PC-9 (cell line): ENCODE measurements around the gene PHYKPL. TPM values are rescaled to one million over a fixed set of nuclear protein-coding genes. Genes with fewer than 3 reads are reported as not detected.

ENCODE experiments used
- Bru-seq: library from RNA; stranded (reverse); fragments of 400-500 nt; gene quantifications from one replicate; lab custom pipeline; 2021; lab: Mats Ljungman, UMichigan
- BruChase-seq, 2 experiments: library from RNA; stranded (reverse); fragments of 400-500 nt; gene quantifications; one replicate each; lab custom pipeline; 2021; lab: Mats Ljungman, UMichigan
- BruUV-seq: library from RNA; stranded (reverse); fragments of 400-500 nt; replicated peaks from 2 replicates; lab custom pipeline; 2021; lab: Mats Ljungman, UMichigan
- CTCF ChIA-PET: fragments of 300-600 bp; sonication (Branson Sonifier 250); formaldehyde crosslinking; loops from one replicate; lab custom pipeline; 2022; ENCODE audit warnings: antibody characterized with exemption; lab: Charles Lee
- POLR2A ChIA-PET: fragments of 300-600 bp; sonication (Branson Sonifier 250); formaldehyde crosslinking; loops from one replicate; lab custom pipeline; 2022; ENCODE audit warnings: antibody characterized with exemption; ENCODE audit not compliant: unreplicated experiment; lab: Charles Lee
- DNase-seq, 2 experiments: peaks; one replicate each; pipeline versions ENCODE4 v3.0.0 to v3.0.0-alpha.2; 2015 to 2022; ENCODE audit warnings: mixed read lengths in 1 of 2
- H2AFZ ChIP-seq: fragments of 200-600 bp; sonication (generic); 2 replicates; pipeline ENCODE4 v1.8.1; 2017; ENCODE audit warnings: antibody characterized with exemption
- H3F3A ChIP-seq: fragments of 200-600 bp; sonication (generic); 2 replicates; pipeline ENCODE4 v1.8.1; 2017; ENCODE audit warnings: antibody characterized with exemption, mild to moderate bottlenecking, low read depth; ENCODE audit not compliant: insufficient read depth
- H3K27ac ChIP-seq: fragments of 200-600 bp; sonication (generic); 2 replicates; pipeline ENCODE4 v1.6.1; 2016; ENCODE audit warnings: mixed run types
- H3K27me3 ChIP-seq: fragments of 200-600 bp; sonication (generic); 2 replicates; pipeline ENCODE4 v1.6.1; 2016; ENCODE audit warnings: low read depth, mixed run types; ENCODE audit not compliant: insufficient read depth
- H3K36me3 ChIP-seq: fragments of 200-600 bp; sonication (generic); 2 replicates; pipeline ENCODE4 v1.6.1; 2016; ENCODE audit warnings: low read depth, mixed run types
- H3K4me1 ChIP-seq: fragments of 200-600 bp; sonication (generic); replicated peaks from 2 replicates; pipeline ENCODE4 v1.6.1; 2016; ENCODE audit warnings: mixed run types; ENCODE audit not compliant: insufficient read depth
- H3K4me2 ChIP-seq: fragments of 200-600 bp; sonication (generic); 2 replicates; pipeline ENCODE4 v1.6.1; 2017; ENCODE audit warnings: mixed run types
- H3K4me3 ChIP-seq: fragments of 200-600 bp; sonication (generic); 2 replicates; pipeline ENCODE4 v1.6.1; 2016; ENCODE audit warnings: mixed run types
- H3K79me2 ChIP-seq: fragments of 200-600 bp; sonication (generic); 2 replicates; pipeline ENCODE4 v1.6.1; 2017; ENCODE audit warnings: low read depth, mixed run types
- H3K9me2 ChIP-seq: fragments of 200-600 bp; sonication (generic); 2 replicates; pipeline ENCODE4 v1.8.1; 2017; ENCODE audit warnings: mild to moderate bottlenecking; ENCODE audit not compliant: insufficient read depth
- H3K9me3 ChIP-seq: fragments of 200-600 bp; sonication (generic); 2 replicates; pipeline ENCODE4 v1.8.1; 2016; ENCODE audit warnings: low read depth; ENCODE audit not compliant: insufficient read depth
- H4K20me1 ChIP-seq: fragments of 200-600 bp; sonication (generic); 2 replicates; pipeline ENCODE4 v1.8.1; 2017; ENCODE audit not compliant: insufficient read depth
- CTCF ChIP-seq: fragments of 200-600 bp; sonication (generic); conservative IDR thresholded peaks from 2 replicates; pipeline ENCODE4 v1.6.1; 2017; ENCODE audit warnings: mixed run types, antibody characterized with exemption, mild to moderate bottlenecking, moderate library complexity
- EZH2 ChIP-seq: fragments of 200-600 bp; sonication (generic); IDR thresholded peaks from 2 replicates; pipeline ENCODE4 v1.8.0; 2017; ENCODE audit warnings: antibody characterized with exemption, low read depth
- intact Hi-C: fragments of 100-400 bp; cut with micrococcal nuclease; formaldehyde crosslinking; loops from one replicate; pipeline ENCODE4 v1.10.0; 2022; ENCODE audit not compliant: unreplicated experiment
- long read RNA-seq: library from polyadenylated mRNA; stranded (forward); transcript quantifications from one replicate; pipeline ENCODE4 v2.0.0, GENCODE V29; 2022
- total RNA-seq: library from RNA; stranded (reverse); gene quantifications from 2 replicates; pipeline ENCODE4 v1.2.3, GENCODE V29; 2021

The PHYKPL gene
- total RNA-seq (61.3 and 73.7 TPM in 2 replicates), Bru-seq, nascent RNA (percentile 81 among the genes with signal in this experiment), BruChase-seq, experiment 1, labeled RNA remaining after a 2-hour chase (percentile 88 among the genes with signal in this experiment), BruChase-seq, experiment 2, labeled RNA remaining after a 6-hour chase (percentile 66 among the genes with signal in this experiment)
- long read RNA-seq, transcript PHYKPL-201 (13 exons, 2,038 nt), result major isoform, 6 of 78 reads
- long read RNA-seq, partial matches to known transcripts, result 3 of 78 reads
- long read RNA-seq, other reads (novel, unspliced or antisense), result 68 of 78 reads

GRCh38 chr5:178232124-178232919 is at the start of gene PHYKPL:
Gene PHYKPL (minus strand): TSS chr5:178232802. CDS start chr5:178232550, 252 bp downstream.
- Histone ChIP-seq H3K36me3 (peaks cover 17% of the 10 kb centered on the region; the same call in 1 of the 2 replicates), H3F3A (peaks cover 21% of the 10 kb centered on the region), H4K20me1 (peaks cover 18% of the 10 kb centered on the region), H3K27ac (peak within 1 kb of the TSS; percentile 44), H3K4me2 (peak within 1 kb of the TSS; percentile 97), H3K27me3 (no peaks in the 10 kb centered on the region), H3K4me3 (peak within 1 kb of the TSS; percentile 100), H3K4me1 (peaks cover 17% of the 10 kb centered on the region), H3K9me3 (no peaks in the 10 kb centered on the region), H2AFZ (peak within 1 kb of the TSS; percentile 95), H3K9me2 (no peaks in the 10 kb centered on the region), H3K79me2 (peaks cover 35% of the 10 kb centered on the region)
- ChIA-PET POLR2A (interaction anchor here (0.6 kb wide), 1 partner anchor 155 kb away, joined by 5 read pairs; no protein-coding TSS in a partner anchor), CTCF (interaction anchor here (0.6 kb wide), 1 partner anchor 366 kb away, joined by 3 read pairs; no protein-coding TSS in a partner anchor)
- DNase-seq, result peak; percentile 42 to 70
- intact Hi-C loops, result loop anchor here (2.0 to 10.0 kb wide), 3 partner anchors 28 to 1262 kb away; partner anchors contain the start of genes CLK4 and HNRNPAB
- BruUV-seq, result no TSS peak
- TF ChIP-seq CTCF, result no peak
- TF ChIP-seq EZH2, result no peak

- Histone ChIP-seq H3K9me2 (no peaks in the 10 kb centered on the region), H3K4me1 (no peaks in the 10 kb centered on the region), H3K4me2 (no peak overlapping the region), H3K9me3 (peaks cover 5% of the 10 kb centered on the region; the same call in 1 of the 2 replicates), H3K79me2 (no peaks in the 10 kb centered on the region), H3K36me3 (no peaks in the 10 kb centered on the region), H3K4me3 (no peak overlapping the region), H3F3A (no peaks in the 10 kb centered on the region), H2AFZ (no peak overlapping the region), H3K27ac (no peak overlapping the region), H4K20me1 (no peaks in the 10 kb centered on the region), H3K27me3 (peaks cover 95% of the 10 kb centered on the region)
- ChIA-PET POLR2A (no interaction called here), CTCF (no interaction called here)
- TF ChIP-seq CTCF (no peak), EZH2 (no peak)
- BruUV-seq, result no TSS peak
- no peak for DNase-seq
- intact Hi-C loops, result loop anchor here (5.0 to 10.0 kb wide), 2 partner anchors 452 to 555 kb away; partner anchors contain the start of gene ZNF354A
Measured at GRCh38 chr5:178282391-178282790, 49.8 kb upstream of the PHYKPL start.

DNA sequence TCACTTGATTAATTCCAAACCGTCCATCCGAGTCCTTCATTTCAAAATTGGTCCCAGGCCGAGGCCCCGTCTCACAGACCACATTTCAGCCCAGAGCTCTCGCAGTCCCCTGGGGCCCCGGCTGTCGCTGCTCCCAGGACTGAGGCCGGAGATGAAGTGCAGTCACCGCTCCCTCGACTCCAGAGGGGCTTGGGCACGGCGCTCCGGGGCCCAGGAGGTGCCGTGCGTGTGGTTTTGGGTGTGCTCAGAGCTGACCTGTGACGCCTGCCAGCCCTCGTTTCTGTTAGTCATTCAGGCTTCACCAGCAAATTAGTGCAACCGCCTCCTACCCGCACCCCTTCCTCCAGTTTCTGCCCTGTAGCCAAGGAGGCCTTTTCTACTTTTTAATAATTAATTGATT is 48.7 kb upstream of the PHYKPL start:
- TF ChIP-seq CTCF (no peak), EZH2 (no peak)
- Histone ChIP-seq H3F3A (no peaks in the 10 kb centered on the region), H2AFZ (no peak overlapping the region), H3K9me2 (no peaks in the 10 kb centered on the region), H3K9me3 (peaks cover 5% of the 10 kb centered on the region; the same call in 1 of the 2 replicates), H3K4me3 (no peak overlapping the region), H3K27me3 (peaks cover 95% of the 10 kb centered on the region), H4K20me1 (no peaks in the 10 kb centered on the region), H3K79me2 (no peaks in the 10 kb centered on the region), H3K36me3 (no peaks in the 10 kb centered on the region), H3K4me1 (no peaks in the 10 kb centered on the region), H3K4me2 (no peak overlapping the region), H3K27ac (no peak overlapping the region)
- BruUV-seq, result no TSS peak
- intact Hi-C loops, result loop anchor here (5.0 to 10.0 kb wide), 2 partner anchors 453 to 556 kb away; partner anchors contain the start of gene ZNF354A
- no peak for DNase-seq
- ChIA-PET POLR2A (no interaction called here), CTCF (no interaction called here)
